Panc1 (cell line): ENCODE results near the gene SHC4. TPM values are rescaled to one million over a fixed set of nuclear protein-coding genes. Genes with fewer than 3 reads are reported as not detected.

Experiments used
- ATAC-seq: fragments of 200-7000 bp; cut with Tn5 transposase; 2 replicates; pipeline ENCODE4 v1.9.1; 2020; ENCODE audit warnings: mild to moderate bottlenecking, moderate library complexity
- BruUV-seq: library from RNA; stranded (reverse); fragments of 400-500 nt; replicated peaks from 2 replicates; lab custom pipeline; 2021; lab: Mats Ljungman, UMichigan
- CTCF ChIA-PET: fragments of 300-600 bp; sonication (Branson Sonifier 250); formaldehyde crosslinking; loops from one replicate; lab custom pipeline; 2022; ENCODE audit warnings: antibody characterized with exemption; lab: Charles Lee
- POLR2A ChIA-PET: fragments of 300-600 bp; sonication (Branson Sonifier 250); formaldehyde crosslinking; loops from one replicate; lab custom pipeline; 2022; ENCODE audit warnings: antibody characterized with exemption; lab: Charles Lee
- DNase-seq: peaks from one replicate; pipeline ENCODE4 v3.0.0-alpha.2; 2010; ENCODE audit warnings: low read depth, low spot score
- H3K27ac ChIP-seq: 2 replicates; pipeline ENCODE4 v1.5.1; 2011; ENCODE audit warnings: mild to moderate bottlenecking, low read length, inconsistent platforms
- H3K27me3 ChIP-seq: fragments of 200-500 bp; sonication (Bioruptor generic); 2 replicates; pipeline ENCODE4 v1.6.0; 2014; ENCODE audit warnings: low read length, inconsistent platforms; ENCODE audit not compliant: control insufficient read depth, insufficient read depth
- H3K36me3 ChIP-seq: fragments of 200-500 bp; sonication (Bioruptor generic); 2 replicates; pipeline ENCODE4 v1.5.1; 2014; ENCODE audit warnings: inconsistent platforms, mild to moderate bottlenecking, low read length, moderate library complexity; ENCODE audit not compliant: control insufficient read depth, insufficient read depth
- H3K4me1 ChIP-seq: 2 replicates; pipeline ENCODE4 v1.5.1; 2011; ENCODE audit warnings: inconsistent platforms, mild to moderate bottlenecking, low read length, moderate library complexity; ENCODE audit not compliant: control insufficient read depth, insufficient read depth
- H3K4me3 ChIP-seq, 2 experiments: 2 replicates each; pipeline ENCODE4 v1.5.1; 2011 to 2012; ENCODE audit warnings: low read depth in 2 of 2, low read length in 2 of 2, mild to moderate bottlenecking in 2 of 2, inconsistent platforms in 1 of 2, moderate library complexity in 1 of 2
- H3K9me3 ChIP-seq: fragments of 200-500 bp; sonication (Bioruptor generic); 2 replicates; pipeline ENCODE4 v1.5.1; 2014; ENCODE audit warnings: low read depth, mild to moderate bottlenecking, inconsistent platforms, low read length, moderate library complexity; ENCODE audit not compliant: control insufficient read depth, insufficient read depth
- POLR2AphosphoS5 ChIP-seq: IDR thresholded peaks from 2 replicates; pipeline ENCODE4 v1.6.1; 2012; ENCODE audit warnings: mild to moderate bottlenecking, low read depth, low read length, moderate library complexity
- REST ChIP-seq, 2 experiments: IDR thresholded peaks; 2 replicates each; pipeline ENCODE4 v1.6.1; 2011 to 2012; ENCODE audit warnings: low read depth in 2 of 2, control low read depth in 1 of 2, low read length in 1 of 2, mild to moderate bottlenecking in 1 of 2, moderate library complexity in 1 of 2; ENCODE audit not compliant: insufficient read depth in 1 of 2
- SIN3A ChIP-seq: IDR thresholded peaks from 2 replicates; pipeline ENCODE4 v1.6.1; 2012; ENCODE audit warnings: low read depth, mild to moderate bottlenecking, low read length, moderate library complexity, borderline replicate concordance; ENCODE audit not compliant: insufficient read depth
- TCF7L2 ChIP-seq: IDR thresholded peaks from 2 replicates; pipeline ENCODE4 v1.6.1; 2011; ENCODE audit warnings: mild to moderate bottlenecking, low read depth, low read length, inconsistent platforms
- in situ Hi-C: cut with HindIII; loops from 2 replicates; pipeline ENCODE4 v1.10.0; 2016; ENCODE audit warnings: low sequenced_read_pairs, low pct_unique_long_range_greater_than_20kb
- intact Hi-C: fragments of 100-400 bp; cut with micrococcal nuclease; formaldehyde crosslinking; loops from one replicate; pipeline ENCODE4 v1.10.0; 2022; ENCODE audit not compliant: unreplicated experiment
- total RNA-seq: library from RNA; stranded (reverse); gene quantifications from one replicate; pipeline ENCODE4 v1.2.1, GENCODE V29; 2021; ENCODE audit not compliant: unreplicated experiment
- TF ChIP-seq, protein P1 (sequence below): fragments of 450-650 bp; IDR thresholded peaks from 2 replicates; pipeline ENCODE4 v1.5.1; 2017; ENCODE audit warnings: mild to moderate bottlenecking

SHC4 gene
- total RNA-seq, 1 experiment from 2014 or later: 0.10 TPM

- POLR2A ChIA-PET: no interaction called here
- in situ Hi-C loops: no loop called here
- Histone ChIP-seq H3K27ac (no peak overlapping the region), H3K27me3 (no peaks in the 10 kb centered on the region; the same call in 1 of the 2 replicates), H3K9me3 (no peaks in the 10 kb centered on the region), H3K4me3 (no peak overlapping the region), H3K36me3 (no peaks in the 10 kb centered on the region), H3K4me1 (no peaks in the 10 kb centered on the region)
- BruUV-seq: no TSS peak
- ATAC-seq: no peak
- no peak for TF ChIP-seq TCF7L2
- TF ChIP-seq, protein P1, sequence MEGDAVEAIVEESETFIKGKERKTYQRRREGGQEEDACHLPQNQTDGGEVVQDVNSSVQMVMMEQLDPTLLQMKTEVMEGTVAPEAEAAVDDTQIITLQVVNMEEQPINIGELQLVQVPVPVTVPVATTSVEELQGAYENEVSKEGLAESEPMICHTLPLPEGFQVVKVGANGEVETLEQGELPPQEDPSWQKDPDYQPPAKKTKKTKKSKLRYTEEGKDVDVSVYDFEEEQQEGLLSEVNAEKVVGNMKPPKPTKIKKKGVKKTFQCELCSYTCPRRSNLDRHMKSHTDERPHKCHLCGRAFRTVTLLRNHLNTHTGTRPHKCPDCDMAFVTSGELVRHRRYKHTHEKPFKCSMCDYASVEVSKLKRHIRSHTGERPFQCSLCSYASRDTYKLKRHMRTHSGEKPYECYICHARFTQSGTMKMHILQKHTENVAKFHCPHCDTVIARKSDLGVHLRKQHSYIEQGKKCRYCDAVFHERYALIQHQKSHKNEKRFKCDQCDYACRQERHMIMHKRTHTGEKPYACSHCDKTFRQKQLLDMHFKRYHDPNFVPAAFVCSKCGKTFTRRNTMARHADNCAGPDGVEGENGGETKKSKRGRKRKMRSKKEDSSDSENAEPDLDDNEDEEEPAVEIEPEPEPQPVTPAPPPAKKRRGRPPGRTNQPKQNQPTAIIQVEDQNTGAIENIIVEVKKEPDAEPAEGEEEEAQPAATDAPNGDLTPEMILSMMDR: no peak
- TF ChIP-seq POLR2AphosphoS5: no peak
- no peak for TF ChIP-seq SIN3A
- TF ChIP-seq REST (IDR thresholded peaks at IDR 0.05; ENCODE audit: insufficient read depth in 1 of 2, low read depth in 2 of 2, low read length in 1 of 2): no peak
- intact Hi-C loops: no loop called here
- CTCF ChIA-PET: no interaction called here
- DNase-seq: no peak
Measured at GRCh38 chr15:48834756-48835155, 129.0 kb downstream of the SHC4 start.

DNA sequence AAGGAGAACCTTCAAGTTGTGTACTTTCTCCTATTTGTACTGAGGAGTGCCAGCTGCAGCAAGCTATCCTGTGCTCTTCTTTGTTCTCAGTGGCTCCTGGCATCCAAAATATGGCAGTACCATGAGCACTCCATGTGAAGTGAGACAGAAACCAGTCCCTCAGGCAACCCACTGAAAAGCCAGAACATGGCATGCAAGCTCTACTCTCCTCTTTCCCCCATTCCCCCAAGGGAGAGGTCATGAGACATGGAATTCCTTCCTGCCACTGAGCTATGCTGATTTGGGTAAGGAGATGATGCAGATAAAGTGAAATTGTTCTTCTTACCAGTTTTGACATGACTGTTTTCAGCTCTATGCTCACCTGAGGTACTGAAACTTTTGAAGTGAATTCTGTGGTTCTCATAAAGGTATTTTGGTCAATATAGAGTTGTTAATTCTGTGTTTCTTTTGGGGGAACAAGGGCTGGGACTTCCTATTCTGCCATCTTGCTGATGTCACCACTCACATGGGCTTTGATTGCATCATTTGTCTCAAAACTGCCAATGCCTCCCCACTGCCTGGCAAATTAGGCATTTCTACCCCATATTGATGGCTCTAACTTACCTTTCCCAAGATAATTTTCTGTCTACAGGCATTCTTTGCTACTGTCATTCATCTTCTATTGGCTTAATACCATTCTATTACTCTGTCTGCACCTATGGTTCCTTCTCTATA, 130.0 kb downstream of the SHC4 start:
- no peaks in the 10 kb centered on the region; the same call in 1 of the 2 replicates for H3K27me3 ChIP-seq
- no peak overlapping the region for H3K27ac ChIP-seq
- no TSS peak for BruUV-seq
- no peak for DNase-seq
- CTCF ChIA-PET: interaction anchor here (0.6 kb wide), 1 partner anchor 182 kb away, joined by 4 read pairs; no protein-coding TSS in a partner anchor
- no peak for TF ChIP-seq TCF7L2
- TF ChIP-seq, protein P1: no peak
- no peak for TF ChIP-seq POLR2AphosphoS5
- TF ChIP-seq REST (IDR thresholded peaks at IDR 0.05; ENCODE audit: insufficient read depth in 1 of 2, low read depth in 2 of 2, low read length in 1 of 2): no peak
- no peak for TF ChIP-seq SIN3A
- POLR2A ChIA-PET: no interaction called here
- no peaks in the 10 kb centered on the region for H3K9me3 ChIP-seq
- no peaks in the 10 kb centered on the region for H3K36me3 ChIP-seq
- H3K4me1 ChIP-seq: no peaks in the 10 kb centered on the region
- in situ Hi-C loops: no loop called here
- intact Hi-C loops: no loop called here
- no peak for ATAC-seq
- no peak overlapping the region for H3K4me3 ChIP-seq
